ENCODE results near the gene ASB18. TPM values are rescaled to one million over a fixed set of nuclear protein-coding genes. Genes with fewer than 3 reads are reported as not detected.

ASB18 gene
- polyA plus RNA-seq, 1 donor (not counting 4 experiments of a cell fraction or from before 2014, with no cell fraction given): not detected

GRCh38 chr2:236250909-236251579, 13.2 kb downstream of the ASB18 start:
- Histone ChIP-seq H3K27me3 (ENCODE audit: control insufficient read depth, extremely low read depth, insufficient read depth, low read length) (peaks cover 14% of the 10 kb centered on the region), H3K27ac (ENCODE audit: control insufficient read depth, insufficient read depth, low read length) (no peak overlapping the region), H3K4me3 (ENCODE audit: control insufficient read depth in 2 of 3, extremely low read depth in 1 of 3, insufficient read depth in 2 of 3, low read depth in 1 of 3, low read length in 3 of 3) (no peak overlapping the region), H3K36me3 (ENCODE audit: control insufficient read depth in 2 of 2, extremely low read depth in 1 of 2, insufficient read depth in 2 of 2, low read length in 2 of 2) (no peaks in the 10 kb centered on the region), H3K9me3 (ENCODE audit: control insufficient read depth, low read depth, low read length) (no peaks in the 10 kb centered on the region), H3K4me1 (ENCODE audit: control insufficient read depth, extremely low read depth, insufficient read depth, low read length) (no peaks in the 10 kb centered on the region), H3K4me2 (ENCODE audit: control insufficient read depth, extremely low read depth, insufficient read depth, low read depth, low read length) (no peak overlapping the region), H3K9ac (ENCODE audit: control insufficient read depth, extremely low read depth, insufficient read depth, low read length) (no peak overlapping the region), H2AFZ (ENCODE audit: control insufficient read depth, low read length) (no peak overlapping the region), H3K79me2 (ENCODE audit: control insufficient read depth, insufficient read depth, low read length) (no peaks in the 10 kb centered on the region), H3K9me1 (ENCODE audit: control insufficient read depth, extremely low read depth, insufficient read depth, low read length) (no peaks in the 10 kb centered on the region), H4K20me1 (ENCODE audit: control insufficient read depth, extremely low read depth, insufficient read depth, low read length) (no peaks in the 10 kb centered on the region)
- dilution Hi-C loops (cut with MboI; ENCODE audit: extremely low pct_ligation_motif_present, low sequenced_read_pairs): no loop called here
- no peak for FAIRE-seq
- DNase-seq (ENCODE audit: low read depth, low spot score): no peak
- TF ChIP-seq CTCF (optimal IDR thresholded peaks at IDR 0.05 in 1 of 3, IDR thresholded peaks at IDR 0.05 in 1 of 3, conservative IDR thresholded peaks at IDR 0.05 in 1 of 3; ENCODE audit: extremely low read depth in 1 of 3, insufficient read depth in 2 of 3, low read length in 3 of 3) (no peak), EZH2 (IDR thresholded peaks at IDR 0.05; ENCODE audit: low read length) (no peak)

GRCh38 chr2:236250286-236250685, 13.9 kb downstream of the ASB18 start:
- H3K9me1 ChIP-seq (ENCODE audit: control insufficient read depth, extremely low read depth, insufficient read depth, low read length): no peaks in the 10 kb centered on the region
- DNase-seq (ENCODE audit: low read depth, low spot score) (no peak), FAIRE-seq (no peak)
- H3K27me3 ChIP-seq (ENCODE audit: control insufficient read depth, extremely low read depth, insufficient read depth, low read length): peaks cover 11% of the 10 kb centered on the region
- H3K4me3 ChIP-seq (ENCODE audit: control insufficient read depth in 2 of 3, extremely low read depth in 1 of 3, insufficient read depth in 2 of 3, low read depth in 1 of 3, low read length in 3 of 3): no peak overlapping the region
- H2AFZ ChIP-seq (ENCODE audit: control insufficient read depth, low read length): no peak overlapping the region
- H3K9ac ChIP-seq (ENCODE audit: control insufficient read depth, extremely low read depth, insufficient read depth, low read length): no peak overlapping the region
- H4K20me1 ChIP-seq (ENCODE audit: control insufficient read depth, extremely low read depth, insufficient read depth, low read length): no peaks in the 10 kb centered on the region
- H3K4me2 ChIP-seq (ENCODE audit: control insufficient read depth, extremely low read depth, insufficient read depth, low read depth, low read length): no peak overlapping the region
- no peaks in the 10 kb centered on the region for H3K36me3 ChIP-seq (ENCODE audit: control insufficient read depth in 2 of 2, extremely low read depth in 1 of 2, insufficient read depth in 2 of 2, low read length in 2 of 2)
- H3K9me3 ChIP-seq (ENCODE audit: control insufficient read depth, low read depth, low read length): no peaks in the 10 kb centered on the region
- H3K4me1 ChIP-seq (ENCODE audit: control insufficient read depth, extremely low read depth, insufficient read depth, low read length): no peaks in the 10 kb centered on the region
- dilution Hi-C loops (cut with MboI; ENCODE audit: extremely low pct_ligation_motif_present, low sequenced_read_pairs): no loop called here
- H3K27ac ChIP-seq (ENCODE audit: control insufficient read depth, insufficient read depth, low read length): no peak overlapping the region
- no peaks in the 10 kb centered on the region for H3K79me2 ChIP-seq (ENCODE audit: control insufficient read depth, insufficient read depth, low read length)
- TF ChIP-seq EZH2 (IDR thresholded peaks at IDR 0.05; ENCODE audit: low read length): no peak
- TF ChIP-seq CTCF (optimal IDR thresholded peaks at IDR 0.05 in 1 of 3, IDR thresholded peaks at IDR 0.05 in 1 of 3, conservative IDR thresholded peaks at IDR 0.05 in 1 of 3; ENCODE audit: extremely low read depth in 1 of 3, insufficient read depth in 2 of 3, low read length in 3 of 3): no peak

All from keratinocyte (primary cell).